ENCODE results near the gene FGF1. TPM values are rescaled to one million over a fixed set of nuclear protein-coding genes. Genes with fewer than 3 reads are reported as not detected.

The FGF1 gene
- total RNA-seq, 1 experiment from 2014 or later: 3.2 TPM

DNA sequence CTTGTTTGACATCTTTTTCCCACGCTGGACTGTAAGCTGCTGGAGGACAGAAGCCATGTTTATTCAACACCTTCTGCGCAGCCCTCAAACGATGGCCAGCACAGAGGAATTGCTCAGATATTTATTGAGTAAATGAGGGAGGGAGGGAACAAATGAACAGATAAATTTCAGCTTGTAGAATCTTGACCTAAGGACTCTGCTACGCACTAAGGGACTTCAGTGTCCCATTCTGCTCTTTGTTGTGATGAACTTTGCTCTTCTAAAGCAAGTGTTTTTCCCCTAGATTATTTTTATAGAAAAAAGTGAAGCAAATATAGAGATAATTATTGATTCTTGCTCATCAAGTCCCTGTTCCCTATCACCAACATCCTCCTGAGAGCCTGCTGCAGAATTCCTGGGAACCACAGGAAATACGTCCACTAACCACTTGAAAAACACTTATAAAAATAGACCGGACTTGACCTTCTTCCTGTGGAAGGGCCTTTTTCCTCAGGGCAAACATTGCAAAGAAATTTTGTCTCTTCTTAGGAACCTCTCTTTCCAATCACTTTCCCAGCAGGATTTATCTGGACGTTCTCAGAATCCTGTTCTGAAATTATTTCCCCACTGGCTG is 54.9 kb downstream of the FGF1 start:
- no peak overlapping the region for H3K56ac ChIP-seq (ENCODE audit: insufficient read length, low read depth, low read length)
- H3K9me3 ChIP-seq (ENCODE audit: control insufficient read depth, low read depth, low read length): no peaks in the 10 kb centered on the region
- DNase-seq: no peak
- WGBS (ENCODE audit: extremely low coverage, insufficient read length, low lambda C conversion rate): no CpG with 5 or more reads among the region's 7 CpGs
- H4K20me1 ChIP-seq (ENCODE audit: control insufficient read depth, insufficient read depth, insufficient read length): no peaks in the 10 kb centered on the region
- H3K18ac ChIP-seq (ENCODE audit: insufficient read length, low read depth, low read length): no peak overlapping the region
- no peaks in the 10 kb centered on the region; the same call in 1 of the 2 replicates for H3K4me1 ChIP-seq (ENCODE audit: insufficient read depth, low read length)
- TF ChIP-seq CTCF (conservative IDR thresholded peaks at IDR 0.05): no peak
- no peak overlapping the region for H3T11ph ChIP-seq (ENCODE audit: low read length)
- Mint-ChIP-seq H3K9me3 (no peaks in the 10 kb centered on the region), H3K4me3 (no peak overlapping the region), H3K4me1 (peaks cover 0 to 4% of the 10 kb centered on the region in 2 experiments; a peak in 2 of 4 replicates), H3K36me3 (ENCODE audit: insufficient read depth in 1 of 3, low read depth in 3 of 3) (0 out of 7 replicates have a peak, but pooled peaks cover 0 to 2% (median 0%) of the 10 kb centered on the region in 3 experiments), H3K27ac (no peak overlapping the region), H3K27me3 (ENCODE audit: low read depth) (no peaks in the 10 kb centered on the region)
- H3K4me2 ChIP-seq (ENCODE audit: insufficient read depth, insufficient read length, low read length): no peak overlapping the region
- no peak overlapping the region for H2AK5ac ChIP-seq (ENCODE audit: insufficient read length, low read length)
- H3K23ac ChIP-seq (ENCODE audit: insufficient read length, low read depth, low read length): no peak overlapping the region
- H4K8ac ChIP-seq (replicated peaks; ENCODE audit: insufficient read length, low read depth, low read length): no peak overlapping the region
- no peak overlapping the region for H4K91ac ChIP-seq (ENCODE audit: insufficient read length, low read depth, low read length)
- H3K79me2 ChIP-seq (ENCODE audit: insufficient read depth, low read length): no peaks in the 10 kb centered on the region
- no peaks in the 10 kb centered on the region for H3K79me1 ChIP-seq (ENCODE audit: insufficient read depth, low read depth, low read length, poor library complexity, severe bottlenecking)
- no peak overlapping the region for H3K9ac ChIP-seq (ENCODE audit: extremely low read depth, insufficient read length, low read length)
- H2BK5ac ChIP-seq (ENCODE audit: insufficient read length, low read length): no peak overlapping the region
- no peak overlapping the region for H2BK15ac ChIP-seq (ENCODE audit: low read depth, low read length)
- H2BK20ac ChIP-seq (ENCODE audit: low read depth, low read length, poor library complexity, severe bottlenecking): no peak overlapping the region
- H3K14ac ChIP-seq (ENCODE audit: insufficient read depth, low read length): no peak overlapping the region
- H2BK120ac ChIP-seq (ENCODE audit: low read depth, low read length, poor library complexity, severe bottlenecking): no peak overlapping the region
- H2AFZ ChIP-seq (ENCODE audit: low read length): no peak overlapping the region
- no peaks in the 10 kb centered on the region for H3K23me2 ChIP-seq (ENCODE audit: insufficient read length, low read depth, low read length, poor library complexity, severe bottlenecking)
- H3K27me3 ChIP-seq (ENCODE audit: insufficient read depth, low read length): no peaks in the 10 kb centered on the region
- H3K4ac ChIP-seq (ENCODE audit: low read depth, low read length): no peak overlapping the region
- no peak overlapping the region for H2BK12ac ChIP-seq (ENCODE audit: insufficient read length, low read depth, low read length)
- no peak overlapping the region for H4K5ac ChIP-seq (ENCODE audit: insufficient read length, low read depth, low read length)
- no peak overlapping the region for H3K27ac ChIP-seq (ENCODE audit: insufficient read length, low read depth, low read length)
